ENCODE data around the gene LAMC3.

Gene LAMC3

GRCh38 chr9:131068076-131068816 is 59.3 kb downstream of the LAMC3 start:
- no peaks in the 10 kb centered on the region for H3K36me3 Mint-ChIP-seq (ENCODE audit: low read depth)
- H3K9me3 Mint-ChIP-seq = no peaks in the 10 kb centered on the region
- no peak overlapping the region for H3K27ac Mint-ChIP-seq
- no peak overlapping the region for H3K4me3 Mint-ChIP-seq
- no peaks in the 10 kb centered on the region for H3K4me1 Mint-ChIP-seq (ENCODE audit: low read depth)
- no peaks in the 10 kb centered on the region for H3K27me3 Mint-ChIP-seq

- H3K4me1 Mint-ChIP-seq (ENCODE audit: low read depth) = no peaks in the 10 kb centered on the region
These were observed 60.7 kb downstream of the LAMC3 start for GRCh38 chr9:131069699-131070098.

GRCh38 chr9:131072107-131072870 is 63.3 kb downstream of the LAMC3 start:
- Mint-ChIP-seq H3K9me3 (no peaks in the 10 kb centered on the region), H3K4me1 (ENCODE audit: low read depth) (no peaks in the 10 kb centered on the region)

More at GRCh38 chr9:131069699-131070098, 60.7 kb downstream of the LAMC3 start:
- Mint-ChIP-seq H3K27me3 (no peaks in the 10 kb centered on the region), H3K27ac (no peak overlapping the region), H3K36me3 (ENCODE audit: low read depth) (no peaks in the 10 kb centered on the region), H3K9me3 (no peaks in the 10 kb centered on the region), H3K4me3 (no peak overlapping the region)

GRCh38 chr9:131072871-131073237 is 63.9 kb downstream of the LAMC3 start:
- Mint-ChIP-seq H3K4me1 (ENCODE audit: low read depth) (no peaks in the 10 kb centered on the region), H3K27me3 (no peaks in the 10 kb centered on the region), H3K27ac (no peak overlapping the region), H3K36me3 (ENCODE audit: low read depth) (no peaks in the 10 kb centered on the region), H3K9me3 (no peaks in the 10 kb centered on the region), H3K4me3 (no peak overlapping the region)

More at GRCh38 chr9:131072107-131072870, 63.3 kb downstream of the LAMC3 start:
- no peak overlapping the region for H3K27ac Mint-ChIP-seq
- H3K4me3 Mint-ChIP-seq = no peak overlapping the region
- H3K36me3 Mint-ChIP-seq (ENCODE audit: low read depth) = no peaks in the 10 kb centered on the region
- no peaks in the 10 kb centered on the region for H3K27me3 Mint-ChIP-seq

- Mint-ChIP-seq H3K4me1 (ENCODE audit: low read depth) (no peaks in the 10 kb centered on the region), H3K27me3 (no peaks in the 10 kb centered on the region), H3K36me3 (ENCODE audit: low read depth) (no peaks in the 10 kb centered on the region), H3K9me3 (no peaks in the 10 kb centered on the region), H3K27ac (no peak overlapping the region), H3K4me3 (no peak overlapping the region)
These were observed 67.6 kb downstream of the LAMC3 start for GRCh38 chr9:131076347-131077195.

GRCh38 chr9:131078427-131079366 is 69.7 kb downstream of the LAMC3 start:
- no peaks in the 10 kb centered on the region for H3K27me3 Mint-ChIP-seq
- no peak overlapping the region for H3K27ac Mint-ChIP-seq
- H3K36me3 Mint-ChIP-seq (ENCODE audit: low read depth) = no peaks in the 10 kb centered on the region
- H3K4me1 Mint-ChIP-seq (ENCODE audit: low read depth) = no peaks in the 10 kb centered on the region
- H3K4me3 Mint-ChIP-seq = no peak overlapping the region
- no peaks in the 10 kb centered on the region for H3K9me3 Mint-ChIP-seq

GRCh38 chr9:131080589-131080988 is 71.6 kb downstream of the LAMC3 start:
- Mint-ChIP-seq H3K27me3 (no peaks in the 10 kb centered on the region), H3K4me1 (ENCODE audit: low read depth) (no peaks in the 10 kb centered on the region), H3K4me3 (no peak overlapping the region), H3K27ac (no peak overlapping the region), H3K36me3 (ENCODE audit: low read depth) (no peaks in the 10 kb centered on the region), H3K9me3 (no peaks in the 10 kb centered on the region)

GRCh38 chr9:131081868-131082267 is 72.9 kb downstream of the LAMC3 start:
- Mint-ChIP-seq H3K27me3 (no peaks in the 10 kb centered on the region), H3K36me3 (ENCODE audit: low read depth) (no peaks in the 10 kb centered on the region), H3K4me3 (no peak overlapping the region), H3K4me1 (ENCODE audit: low read depth) (no peaks in the 10 kb centered on the region), H3K9me3 (no peaks in the 10 kb centered on the region), H3K27ac (no peak overlapping the region)

GRCh38 chr9:131082774-131083512 is 74.0 kb downstream of the LAMC3 start:
- Mint-ChIP-seq H3K4me3 (no peak overlapping the region), H3K9me3 (no peaks in the 10 kb centered on the region), H3K4me1 (ENCODE audit: low read depth) (no peaks in the 10 kb centered on the region), H3K27ac (no peak overlapping the region), H3K36me3 (ENCODE audit: low read depth) (no peaks in the 10 kb centered on the region), H3K27me3 (no peaks in the 10 kb centered on the region)

- H3K4me3 Mint-ChIP-seq = no peak overlapping the region
- no peaks in the 10 kb centered on the region for H3K9me3 Mint-ChIP-seq
- H3K4me1 Mint-ChIP-seq (ENCODE audit: low read depth) = no peaks in the 10 kb centered on the region
- no peaks in the 10 kb centered on the region for H3K27me3 Mint-ChIP-seq
- H3K36me3 Mint-ChIP-seq (ENCODE audit: low read depth) = no peaks in the 10 kb centered on the region
- H3K27ac Mint-ChIP-seq = no peak overlapping the region
These were observed 75.8 kb downstream of the LAMC3 start for GRCh38 chr9:131084661-131085369.

- Mint-ChIP-seq H3K27ac (no peak overlapping the region), H3K4me1 (ENCODE audit: low read depth) (no peaks in the 10 kb centered on the region), H3K9me3 (no peaks in the 10 kb centered on the region), H3K4me3 (no peak overlapping the region), H3K27me3 (no peaks in the 10 kb centered on the region), H3K36me3 (ENCODE audit: low read depth) (no peaks in the 10 kb centered on the region)
These were observed 76.6 kb downstream of the LAMC3 start for GRCh38 chr9:131085370-131086122.

GRCh38 chr9:131087354-131087893 is 78.5 kb downstream of the LAMC3 start:
- Mint-ChIP-seq H3K4me1 (ENCODE audit: low read depth) (no peaks in the 10 kb centered on the region), H3K27ac (no peak overlapping the region), H3K36me3 (ENCODE audit: low read depth) (no peaks in the 10 kb centered on the region), H3K9me3 (no peaks in the 10 kb centered on the region), H3K27me3 (no peaks in the 10 kb centered on the region), H3K4me3 (no peak overlapping the region)

Data from stimulated activated naive CD8-positive, alpha-beta T cell treated with anti-CD3 and anti-CD28 coated beads, Interleukin-15, Interleukin-2, amounts not matched to agents 100 ng/mL and 50 ng/mL, for 24 hours (primary cell).